HTERT RPE-1 (cell line): ENCODE measurements around the gene PLD5.
"Not testable (repeated sequence)": the region's sequence is repeated elsewhere in the genome, so short reads cannot be mapped to it uniquely, and the experiment has no call there.

Experiments
- in situ Hi-C: fragments of 300-500 bp; cut with MboI; formaldehyde crosslinking; loops from 4 replicates; pipeline ENCODE4 v1.14.3; 2020; ENCODE audit warnings: low sequenced_read_pairs

The PLD5 gene

GRCh38 chr1:242288067-242288466, 236.4 kb downstream of the PLD5 start:
- in situ Hi-C loops, result not testable (repeated sequence)

- in situ Hi-C loops, result not testable (repeated sequence)
Measured at GRCh38 chr1:242282758-242283485, 241.6 kb downstream of the PLD5 start.

GRCh38 chr1:242278406-242278805, 246.1 kb downstream of the PLD5 start:
- in situ Hi-C loops, result not testable (repeated sequence)

- in situ Hi-C loops, result not testable (repeated sequence)
Measured at GRCh38 chr1:242276769-242277168, 247.7 kb downstream of the PLD5 start.

GRCh38 chr1:242267004-242267403, 257.5 kb downstream of the PLD5 start:
- in situ Hi-C loops, result not testable (repeated sequence)

GRCh38 chr1:242264419-242264818, 260.1 kb downstream of the PLD5 start:
- in situ Hi-C loops, result not testable (repeated sequence)

- in situ Hi-C loops, result no loop called here
Measured at GRCh38 chr1:242245255-242245654, 279.2 kb downstream of the PLD5 start.

- in situ Hi-C loops, result no loop called here
Measured at GRCh38 chr1:242243472-242243871, 281.0 kb downstream of the PLD5 start.

- in situ Hi-C loops, result no loop called here
Measured at GRCh38 chr1:242242983-242243382, 281.5 kb downstream of the PLD5 start.

GRCh38 chr1:242241936-242242335, 282.6 kb downstream of the PLD5 start:
- in situ Hi-C loops, result no loop called here

- in situ Hi-C loops, result no loop called here
Measured at GRCh38 chr1:242240691-242241090, 283.8 kb downstream of the PLD5 start.

- in situ Hi-C loops, result no loop called here
Measured at GRCh38 chr1:242240077-242240476, 284.4 kb downstream of the PLD5 start.

- in situ Hi-C loops, result no loop called here
Measured at GRCh38 chr1:242239398-242239797, 285.1 kb downstream of the PLD5 start.

GRCh38 chr1:242237051-242237450, 287.4 kb downstream of the PLD5 start:
- in situ Hi-C loops, result no loop called here

GRCh38 chr1:242228991-242229390, 295.5 kb downstream of the PLD5 start:
- in situ Hi-C loops, result no loop called here

GRCh38 chr1:242225767-242226573, 298.5 kb downstream of the PLD5 start:
- in situ Hi-C loops, result no loop called here

GRCh38 chr1:242224878-242225766, 299.4 kb downstream of the PLD5 start:
- in situ Hi-C loops, result not testable (repeated sequence)

- in situ Hi-C loops, result no loop called here
Measured at GRCh38 chr1:242224461-242224860, 300.0 kb downstream of the PLD5 start.

GRCh38 chr1:242219905-242220304, 304.6 kb downstream of the PLD5 start:
- in situ Hi-C loops, result no loop called here

- in situ Hi-C loops, result no loop called here
Measured at GRCh38 chr1:242219298-242219901, 305.1 kb downstream of the PLD5 start.

- in situ Hi-C loops, result no loop called here
Measured at GRCh38 chr1:242216368-242216767, 308.1 kb downstream of the PLD5 start.
